A549 (cell line): ENCODE results near the gene ASCC2. TPM values are rescaled to one million over a fixed set of nuclear protein-coding genes. Genes with fewer than 3 reads are reported as not detected.

Source experiments
- ATAC-seq, 2 experiments: fragments of 200-7000 bp in 1 of 2; fragments of >200 bp in 1 of 2; cut with Nextera tagmentation in 1 of 2; cut with Tn5 transposase in 1 of 2; 3 replicates each; pipeline versions ENCODE4 v1.8.0 to v1.9.1; 2018 to 2020; ENCODE audit warnings: mild to moderate bottlenecking in 1 of 2, moderate library complexity in 1 of 2
- CTCF ChIA-PET: fragments of 300-600 bp; sonication (Branson Sonifier 250); formaldehyde crosslinking; extraction: SDS; loops from one replicate; lab custom pipeline; 2021; ENCODE audit warnings: antibody characterized with exemption, inconsistent platforms; lab: Yijun Ruan, JAX
- POLR2A ChIA-PET: fragments of 350-600 bp; formaldehyde crosslinking; extraction: SDS; loops from one replicate; lab custom pipeline; 2021; ENCODE audit warnings: antibody characterized with exemption, inconsistent platforms; lab: Yijun Ruan, JAX
- DNase-seq, 2 experiments: peaks; one replicate each; pipeline versions ENCODE4 v3.0.0 to v3.0.0-alpha.2; 2011 to 2016; ENCODE audit warnings: low read depth in 1 of 2, low spot score in 1 of 2
- FAIRE-seq: peaks from 2 replicates; lab custom pipeline; 2011; peaks lifted over from hg19 to GRCh38; lab: Jason Lieb, UNC
- H3K27ac ChIP-seq, 2 experiments: fragments of >200 bp; sonication (Bioruptor Twin); formaldehyde crosslinking; 3 replicates each; pipeline ENCODE4 v1.5.1; 2016 to 2017
- H3K4me1 ChIP-seq: fragments of >200 bp; sonication (Bioruptor Twin); formaldehyde crosslinking; 3 replicates; pipeline ENCODE4 v1.6.1; 2016
- H3K4me2 ChIP-seq: fragments of >200 bp; sonication (Bioruptor Twin); formaldehyde crosslinking; 3 replicates; pipeline ENCODE4 v1.6.1; 2016
- H3K4me3 ChIP-seq: fragments of >200 bp; sonication (Bioruptor Twin); formaldehyde crosslinking; 3 replicates; pipeline ENCODE4 v1.5.1; 2016
- H3K9me3 ChIP-seq: fragments of >200 bp; sonication (Bioruptor Twin); formaldehyde crosslinking; 3 replicates; pipeline ENCODE4 v1.6.1; 2016
- BCL3 ChIP-seq: fragments of >200 bp; sonication (Bioruptor Twin); formaldehyde crosslinking; IDR thresholded peaks from 3 replicates; pipeline ENCODE4 v1.6.1; 2016
- CBX2 ChIP-seq: fragments of 200-600 bp; sonication (generic); IDR thresholded peaks from 2 replicates; pipeline ENCODE4 v1.6.1; 2016; ENCODE audit warnings: low read depth, mild to moderate bottlenecking, borderline replicate concordance
- CEBPB ChIP-seq, 2 experiments: fragments of >200 bp in 1 of 2; sonication (Bioruptor Twin) in 1 of 2; formaldehyde crosslinking in 1 of 2; IDR thresholded peaks; 2 replicates each; pipeline ENCODE4 v1.6.1; 2012 to 2016
- CTCF ChIP-seq: fragments of >200 bp; sonication (Bioruptor Twin); formaldehyde crosslinking; IDR thresholded peaks from 3 replicates; pipeline ENCODE4 v1.5.1; 2016
- EHF ChIP-seq: fragments of 250-450 bp; sonication (Bioruptor Pico); IDR thresholded peaks from 2 replicates; pipeline ENCODE4 v1.5.0; 2020; ENCODE audit warnings: mild to moderate bottlenecking
- EHMT2 ChIP-seq: fragments of 200-600 bp; sonication (generic); IDR thresholded peaks from 2 replicates; pipeline ENCODE4 v1.6.1; 2016; ENCODE audit warnings: antibody characterized with exemption, low read depth, mild to moderate bottlenecking, moderate library complexity
- ESRRA ChIP-seq: fragments of 150-350 bp; IDR thresholded peaks from 2 replicates; pipeline ENCODE4 v1.6.1; 2014; ENCODE audit warnings: mild to moderate bottlenecking, low read length, borderline replicate concordance
- FOSB ChIP-seq: fragments of 250-450 bp; sonication (Bioruptor Pico); IDR thresholded peaks from 2 replicates; pipeline ENCODE4 v1.5.0; 2020; ENCODE audit warnings: mild to moderate bottlenecking, moderate library complexity
- FOSL2 ChIP-seq, 2 experiments: fragments of 450-650 bp in 1 of 2; fragments of >200 bp in 1 of 2; sonication (Bioruptor Twin) in 1 of 2; formaldehyde crosslinking; IDR thresholded peaks; 2 replicates each; pipeline versions ENCODE4 v1.5.0 to v1.6.1; 2016 to 2020; ENCODE audit warnings: mild to moderate bottlenecking in 1 of 2, moderate library complexity in 1 of 2
- GATA3 ChIP-seq: IDR thresholded peaks from 2 replicates; pipeline ENCODE4 v1.6.1; 2012; ENCODE audit warnings: borderline replicate concordance
- HES2 ChIP-seq: fragments of >200 bp; sonication (Bioruptor Twin); formaldehyde crosslinking; IDR thresholded peaks from 2 replicates; pipeline ENCODE4 v1.6.1; 2016
- HOXB13 ChIP-seq: fragments of 250-450 bp; sonication (Bioruptor Pico); IDR thresholded peaks from 2 replicates; pipeline ENCODE4 v1.5.0; 2020; ENCODE audit warnings: low read depth, mild to moderate bottlenecking, moderate library complexity
- JUNB ChIP-seq: fragments of >200 bp; sonication (Bioruptor Twin); formaldehyde crosslinking; IDR thresholded peaks from 2 replicates; pipeline ENCODE4 v1.6.1; 2016
- MAX ChIP-seq: IDR thresholded peaks from 2 replicates; pipeline ENCODE4 v1.6.1; 2012
- NFE2L2 ChIP-seq: fragments of 150-350 bp; conservative IDR thresholded peaks from 2 replicates; pipeline ENCODE4 v1.6.1; 2014; ENCODE audit warnings: low read length
- NR3C1 ChIP-seq: fragments of >200 bp; sonication (Bioruptor Twin); formaldehyde crosslinking; IDR thresholded peaks from 3 replicates; pipeline ENCODE4 v1.6.1; 2017
- PBX3 ChIP-seq: IDR thresholded peaks from 2 replicates; pipeline ENCODE4 v1.6.1; 2012
- PHF8 ChIP-seq: fragments of 200-600 bp; sonication (generic); IDR thresholded peaks from 2 replicates; pipeline ENCODE4 v1.6.1; 2016; ENCODE audit warnings: low read depth, mild to moderate bottlenecking, antibody characterized with exemption, moderate library complexity, borderline replicate concordance
- POLR2A ChIP-seq: IDR thresholded peaks from 2 replicates; pipeline ENCODE4 v1.6.1; 2012; ENCODE audit warnings: mild to moderate bottlenecking, low read length
- POLR2AphosphoS2 ChIP-seq: conservative IDR thresholded peaks from 2 replicates; pipeline ENCODE4 v1.6.1; 2012; ENCODE audit warnings: low read length, improper control_type of control experiment, inconsistent platforms
- RAD21 ChIP-seq, 2 experiments: fragments of >200 bp in 1 of 2; sonication (Bioruptor Twin) in 1 of 2; formaldehyde crosslinking in 1 of 2; IDR thresholded peaks in 1 of 2; conservative IDR thresholded peaks in 1 of 2; 2 replicates in 1 of 2; 3 replicates in 1 of 2; pipeline ENCODE4 v1.6.1; 2012 to 2018; ENCODE audit warnings: inconsistent platforms in 1 of 2
- RARB ChIP-seq: fragments of 250-450 bp; sonication (Bioruptor Pico); IDR thresholded peaks from 2 replicates; pipeline ENCODE4 v1.8.0; 2021; ENCODE audit warnings: mild to moderate bottlenecking, moderate library complexity
- SMC3 ChIP-seq: fragments of >200 bp; sonication (Bioruptor Twin); formaldehyde crosslinking; IDR thresholded peaks from 3 replicates; pipeline ENCODE4 v1.6.1; 2018; ENCODE audit warnings: inconsistent platforms
- SREBF2 ChIP-seq: fragments of 450-650 bp; IDR thresholded peaks from 2 replicates; pipeline ENCODE4 v1.6.1; 2014; ENCODE audit warnings: mild to moderate bottlenecking, moderate library complexity
- USF2 ChIP-seq: fragments of 450-650 bp; IDR thresholded peaks from 2 replicates; pipeline ENCODE4 v1.6.1; 2014; ENCODE audit warnings: antibody characterized with exemption
- ZC3H11A ChIP-seq: fragments of 450-650 bp; IDR thresholded peaks from 2 replicates; pipeline ENCODE4 v1.6.1; 2014; ENCODE audit warnings: antibody characterized with exemption, mild to moderate bottlenecking
- ZNF302 ChIP-seq: fragments of 250-450 bp; sonication (Bioruptor Pico); IDR thresholded peaks from 2 replicates; pipeline ENCODE4 v1.9.0; 2021; ENCODE audit warnings: inconsistent platforms, mild to moderate bottlenecking, moderate library complexity
- WGBS: methylation state at CpG from one replicate; pipeline ENCODE4 v1.1.6; 2017; ENCODE audit errors: missing lambda C conversion rate; 5-methylcytosine and 5-hydroxymethylcytosine counted together
- polyA plus RNA-seq, 4 experiments: library from polyadenylated mRNA; depleted of rRNA in 3 of 4; stranded (reverse); fragments of >200 nt; fragmentation: RNase III in 1 of 4; extraction: RNeasy Plus Mini Kit Qiagen cat#74134 plus additional on column Dnase treatment in 1 of 4; gene quantifications; 2 replicates in 3 of 4; 3 replicates in 1 of 4; pipeline ENCODE4 v1.2.3, GENCODE V29; 2011 to 2017

Gene ASCC2
- polyA plus RNA-seq, 2 of the 4 experiments (the other 2 are of a cell fraction), result 27.2 to 31.6 TPM

- WGBS, result 93% methylated on average over 11 of the region's 11 CpGs
- H3K4me3 ChIP-seq, result no peak overlapping the region
- ChIA-PET POLR2A (no interaction called here), CTCF (no interaction called here)
- TF ChIP-seq ZC3H11A (no peak), RARB (CRISPR knock-in tag) (no peak), EHF (CRISPR knock-in tag) (no peak), ESRRA (no peak), BCL3 (no peak), ZNF302 (CRISPR knock-in tag) (no peak), POLR2A (no peak), SREBF2 (no peak), HES2 (no peak), FOSB (CRISPR knock-in tag) (no peak), NR3C1 (no peak), NFE2L2 (no peak), CTCF (no peak), PBX3 (no peak), EHMT2 (no peak), USF2 (no peak), GATA3 (no peak), MAX (no peak), CBX2 (no peak)
- no peak overlapping the region for H3K27ac ChIP-seq
- H3K4me2 ChIP-seq, result no peak overlapping the region
- no peak for DNase-seq
- H3K9me3 ChIP-seq, result no peaks in the 10 kb centered on the region
- no peak for FAIRE-seq
- ATAC-seq, result no peak
- peaks cover 20% of the 10 kb centered on the region for H3K4me1 ChIP-seq
Observed at GRCh38 chr22:29824677-29825076, 13.4 kb downstream of the ASCC2 start.

GRCh38 chr22:29821291-29822016, 16.6 kb downstream of the ASCC2 start:
- 0 out of 5 replicates have a peak, but pooled peaks of 1 of the 2 experiments have one; percentile 4 for TF ChIP-seq RAD21 (conservative IDR thresholded peaks at IDR 0.05 in 1 of 2, IDR thresholded peaks at IDR 0.05 in 1 of 2)
- TF ChIP-seq HOXB13 (CRISPR knock-in tag), result no peak
- peak; percentile 46; the same call in 1 of the 2 replicates for TF ChIP-seq JUNB
- TF ChIP-seq POLR2AphosphoS2, result no peak
- TF ChIP-seq GATA3, result peak; percentile 37; the same call in 1 of the 2 replicates
- TF ChIP-seq CEBPB (IDR thresholded peaks at IDR 0.05), result peak; percentile 50 to 78; a peak in 3 of 4 replicates
- TF ChIP-seq MAX, result 0 out of 2 replicates have a peak, but pooled peaks have one; percentile 24
- no peak; the same call in 1 of the 2 replicates for TF ChIP-seq FOSL2 (IDR thresholded peaks at IDR 0.05)
- TF ChIP-seq FOSL2 (CRISPR knock-in tag; IDR thresholded peaks at IDR 0.05), result peak; percentile 65
- TF ChIP-seq SMC3, result peak; percentile 22; the same call in 1 of the 3 replicates
- TF ChIP-seq PHF8, result no peak
- no peak for TF ChIP-seq ZNF302 (CRISPR knock-in tag)
- ATAC-seq (peak; percentile 86 to 97), DNase-seq (peak; percentile 46 to 85), FAIRE-seq (no peak)
- peak overlapping the region; percentile 56 for H3K4me2 ChIP-seq
- CTCF ChIA-PET, result interaction anchor here (0.6 to 1.3 kb wide), 4 partner anchors 17 to 230 kb away, joined by 3 to 6 read pairs (median 4); no protein-coding TSS in a partner anchor
- H3K4me1 ChIP-seq, result peaks cover 23% of the 10 kb centered on the region
- POLR2A ChIA-PET, result interaction anchor here (1.0 to 1.4 kb wide), 5 partner anchors 10 to 62 kb away, joined by 3 to 8 read pairs (median 4); partner anchors contain the start of genes ASCC2, MTMR3, UQCR10 and ZMAT5
- peak overlapping the region; percentile 63 to 84; a peak in 5 of 6 replicates for H3K27ac ChIP-seq
- H3K4me3 ChIP-seq, result no peak overlapping the region
- WGBS, result 26% methylated on average over 7 of the region's 7 CpGs
- H3K9me3 ChIP-seq, result no peaks in the 10 kb centered on the region
